ENCODE data around the gene CFAP77. TPM values are rescaled to one million over a fixed set of nuclear protein-coding genes. Genes with fewer than 3 reads are reported as not detected.

CFAP77 gene
- total and polyA plus RNA-seq, 2 of the 4 experiments (the other 2 are of a cell fraction): not detected

GRCh38 chr9:132556235-132556634 is 146.2 kb downstream of the CFAP77 start:
- H3K4ac ChIP-seq (ENCODE audit: low read depth, low read length): no peak overlapping the region
- no peak overlapping the region for H2BK120ac ChIP-seq (ENCODE audit: low read depth, low read length)
- H4K5ac ChIP-seq (ENCODE audit: low read depth, low read length): no peak overlapping the region
- no peak overlapping the region for H3K56ac ChIP-seq (ENCODE audit: extremely low read depth, insufficient read depth, low read length)
- H3K4me3 ChIP-seq (ENCODE audit: insufficient read depth, low read depth, low read length): no peak overlapping the region
- BruUV-seq (replicated peaks): no TSS peak
- intact Hi-C loops (cut with micrococcal nuclease): no loop called here
- H4K91ac ChIP-seq (ENCODE audit: insufficient read depth, low read depth, low read length): no peak overlapping the region
- no peak overlapping the region for H2AK9ac ChIP-seq (replicated peaks; ENCODE audit: low read depth, low read length, poor library complexity)
- WGBS, 2 experiments (ENCODE audit: extremely low coverage in 2 of 2, insufficient read length in 1 of 2): no CpG with 5 or more reads among the region's 6 CpGs
- H2BK15ac ChIP-seq (ENCODE audit: low read depth, low read length): no peak overlapping the region
- H3K4me1 ChIP-seq (ENCODE audit: control insufficient read depth, insufficient read depth, low read length): no peaks in the 10 kb centered on the region
- ATAC-seq (ENCODE audit: low read depth) (no peak), DNase-seq (no peak)
- in situ Hi-C loops (cut with MboI; ENCODE audit: low sequenced_read_pairs): no loop called here
- no peak overlapping the region for H4K8ac ChIP-seq (ENCODE audit: low read depth in 2 of 2, low read length in 2 of 2)
- H3K9me1 ChIP-seq (ENCODE audit: insufficient read depth, low read length): no peaks in the 10 kb centered on the region
- H2AK5ac ChIP-seq (ENCODE audit: low read depth, low read length): no peak overlapping the region
- no peak overlapping the region for H3K27ac ChIP-seq (ENCODE audit: insufficient read depth, low read length)
- ChIA-PET CTCF (interaction anchor here (0.6 kb wide), 1 partner anchor 264 kb away, joined by 3 read pairs; no protein-coding TSS in a partner anchor), POLR2A (ENCODE audit: unreplicated experiment) (no interaction called here)
- no peak overlapping the region for H3K23ac ChIP-seq (ENCODE audit: low read depth, low read length)
- no peaks in the 10 kb centered on the region for H4K20me1 ChIP-seq (ENCODE audit: insufficient read depth, low read length)
- no peak overlapping the region for H3K4me2 ChIP-seq (ENCODE audit: low read depth, low read length)
- TF ChIP-seq RFX5 (IDR thresholded peaks at IDR 0.05; ENCODE audit: low read depth, low read length) (no peak), ELK1 (IDR thresholded peaks at IDR 0.05; ENCODE audit: borderline replicate concordance, low read depth, low read length) (no peak), FOS (IDR thresholded peaks at IDR 0.05; ENCODE audit: low read depth, low read length) (no peak), SMC3 (IDR thresholded peaks at IDR 0.05; ENCODE audit: low read depth, low read length) (no peak), CHD1 (IDR thresholded peaks at IDR 0.05; ENCODE audit: low read depth, low read length) (no peak), RCOR1 (IDR thresholded peaks at IDR 0.05; ENCODE audit: insufficient replicate concordance, low read length) (no peak), NFE2L2 (IDR thresholded peaks at IDR 0.05; ENCODE audit: low read depth, low read length) (no peak), BHLHE40 (IDR thresholded peaks at IDR 0.05; ENCODE audit: low read depth, low read length) (no peak), CTCF (conservative IDR thresholded peaks at IDR 0.05; ENCODE audit: low read depth, low read length) (no peak), MXI1 (IDR thresholded peaks at IDR 0.05; ENCODE audit: borderline replicate concordance, low read depth, low read length) (no peak), MAFK (IDR thresholded peaks at IDR 0.05; ENCODE audit: low read depth, low read length) (no peak), CEBPB (IDR thresholded peaks at IDR 0.05; ENCODE audit: low read depth, low read length) (no peak), POLR2A (IDR thresholded peaks at IDR 0.05; ENCODE audit: low read depth, low read length) (no peak), RAD21 (IDR thresholded peaks at IDR 0.05; ENCODE audit: low read length) (no peak), USF2 (IDR thresholded peaks at IDR 0.05; ENCODE audit: low read depth, low read length) (no peak), MAZ (IDR thresholded peaks at IDR 0.05; ENCODE audit: borderline replicate concordance, low read depth, low read length) (no peak)
- peaks cover 3% of the 10 kb centered on the region for H3K9me3 ChIP-seq (ENCODE audit: control insufficient read depth, insufficient read depth, low read length)
- no peaks in the 10 kb centered on the region for H3K36me3 ChIP-seq (ENCODE audit: control insufficient read depth, insufficient read depth, low read length)
- H3K14ac ChIP-seq (replicated peaks; ENCODE audit: low read depth, low read length): no peak overlapping the region
- no peak overlapping the region for H2AFZ ChIP-seq (replicated peaks; ENCODE audit: low read length, poor library complexity)
- H3K18ac ChIP-seq (ENCODE audit: low read depth, low read length): no peak overlapping the region
- H2BK20ac ChIP-seq (ENCODE audit: low read depth, low read length): no peak overlapping the region
- dilution Hi-C loops (cut with HindIII; ENCODE audit: low sequenced_read_pairs, unreplicated experiment): no loop called here
- H2BK5ac ChIP-seq (ENCODE audit: low read depth, low read length, poor library complexity, severe bottlenecking): no peak overlapping the region
- H3K27me3 ChIP-seq (ENCODE audit: control insufficient read depth, insufficient read depth, low read length): peaks cover 36% of the 10 kb centered on the region
- no peaks in the 10 kb centered on the region for H3K79me1 ChIP-seq (ENCODE audit: low read depth in 1 of 2, low read length in 2 of 2)
- H3K9ac ChIP-seq (ENCODE audit: low read depth, low read length): no peak overlapping the region
